Adrenal gland (tissue), 12 donors: Measurements from ENCODE around the gene RAB5IF. TPM values are rescaled to one million over a fixed set of nuclear protein-coding genes. Genes with fewer than 3 reads are reported as not detected.

Experiments
- DNase-seq, 7 donors: peaks; one replicate each; pipeline ENCODE4 v3.0.0-alpha.2; 2019 to 2020
- H3K27ac ChIP-seq, 5 donors: fragments of 200-600 bp; sonication (generic) in 4 of 5; 1 replicate in 3 of 5; 2 replicates in 2 of 5; pipeline versions ENCODE4 v1.5.1 to v1.8.0; 2016 to 2020; ENCODE audit warnings: mild to moderate bottlenecking in 1 of 5
- H3K27me3 ChIP-seq: fragments of 200-600 bp; 2 replicates; pipeline ENCODE4 v1.8.0; 2021
- H3K36me3 ChIP-seq, 2 donors: fragments of 200-600 bp; replicated peaks in 1 of 2; 1 replicate in 1 of 2; 2 replicates in 1 of 2; pipeline versions ENCODE4 v1.5.1 to v1.8.0; 2018 to 2022
- H3K4me1 ChIP-seq, 2 donors: fragments of 200-600 bp; replicated peaks in 1 of 2; 1 replicate in 1 of 2; 2 replicates in 1 of 2; pipeline versions ENCODE4 v1.5.1 to v1.8.0; 2018 to 2021
- H3K4me3 ChIP-seq, 4 donors: fragments of 200-600 bp; sonication (generic) in 3 of 4; one replicate each; pipeline ENCODE4 v1.5.1; 2016 to 2018
- H3K9me3 ChIP-seq, 3 donors: fragments of 200-600 bp; sonication (generic) in 1 of 3; replicated peaks in 1 of 3; 1 replicate in 2 of 3; 2 replicates in 1 of 3; pipeline versions ENCODE4 v1.5.1 to v1.8.0; 2016 to 2021
- CTCF ChIP-seq, 6 experiments: fragments of 450-650 bp in 4 of 6; fragments of 200-600 bp in 2 of 6; sonication (generic) in 1 of 6; IDR thresholded peaks; 1 replicate in 5 of 6; 2 replicates in 1 of 6; pipeline versions ENCODE4 v1.5.1 to v1.8.0; 2016 to 2021; ENCODE audit warnings: antibody characterized with exemption in 6 of 6, mild to moderate bottlenecking in 2 of 6, moderate library complexity in 1 of 6
- POLR2A ChIP-seq, 2 donors: fragments of 450-650 bp; IDR thresholded peaks; one replicate each; pipeline ENCODE4 v1.6.1; 2017; ENCODE audit warnings: antibody characterized with exemption in 2 of 2, mild to moderate bottlenecking in 2 of 2, moderate library complexity in 1 of 2
- WGBS, 4 donors: extraction: QIAGEN DNeasy Blood & Tissue Kit in 2 of 4; methylation state at CpG; one replicate each; pipeline versions ENCODE4 v1.1.5 to v1.1.7; 2013 to 2017; 5-methylcytosine and 5-hydroxymethylcytosine counted together
- intact Hi-C, 2 donors: fragments of 100-400 bp; cut with DNase I; formaldehyde crosslinking; loops; one replicate each; pipeline versions ENCODE4 v1.14.1 to v1.15.0; 2022 to 2023
- polyA plus RNA-seq, 3 donors: library from polyadenylated mRNA; stranded (reverse); fragments of 200-250 nt in 2 of 3; fragments of 350-450 nt in 1 of 3; fragmentation: Illumina TruSeq in 1 of 3; extraction: RNeasy Lipid Tissue Mini Kit (QIAGEN cat#74804) in 1 of 3; gene quantifications; one replicate each; pipeline ENCODE4 v1.2.3, GENCODE V29; 2013 to 2014
- total RNA-seq, 9 donors: library from RNA; depleted of rRNA in 4 of 9; stranded (reverse); fragments of >200 nt in 4 of 9; fragments of 120-200 nt in 1 of 9; fragmentation: NEBNext Ultra II Directional in 1 of 9; extraction: Animal tissue kit (Norgen Biotek cat#: 25700) in 1 of 9; gene quantifications; one replicate each; pipeline versions ENCODE4 v1.1.0 to v1.2.4, GENCODE V29; 2013 to 2023
- donor health status: healthy with polysubstance abuse.
- donor health status: Bipolar disorder and iron deficiency.
- donor health status: DM: yes; HTN: yes; CAD: no.
- donor health status: DM: no; HTN: no; CAD: no.
- donor health status: DM: no; HTN: no; CAD: no.
- donor health status: DM: yes; HTN: yes; CAD: no.

Gene RAB5IF
- total and polyA plus RNA-seq, 12 donors, result 44.9 to 196 (median 86.9) TPM

- peak within 1 kb of the TSS; percentile 17 to 93 (median 87) for H3K27ac ChIP-seq
- peaks cover 13 to 31% of the 10 kb centered on the region in 2 donors for H3K4me1 ChIP-seq
- H3K4me3 ChIP-seq, result peak within 1 kb of the TSS; percentile 45 to 79 (median 67)
- H3K36me3 ChIP-seq, result no peaks in the 10 kb centered on the region
- H3K9me3 ChIP-seq, result no peaks in the 10 kb centered on the region
- WGBS, 4 donors, result 0 to 4% (median 2%) methylated on average over 4 to 79 of the region's 80 CpGs
- peak; percentile 72 to 86 (median 82) for DNase-seq
- intact Hi-C loops, result no loop called here
- TF ChIP-seq POLR2A (IDR thresholded peaks at IDR 0.05) (peak; percentile 29 to 42), CTCF (IDR thresholded peaks at IDR 0.05) (no peak)
- no peaks in the 10 kb centered on the region for H3K27me3 ChIP-seq
Measured at GRCh38 chr20:36573103-36573797, 32.3 kb upstream of the RAB5IF start, which contains the start of gene TGIF2. TSS of gene TGIF2 (plus strand) at chr20:36573597. CDS start at chr20:36578775, 5,178 bp downstream.

GRCh38 chr20:36573798-36574365 lies 31.7 kb upstream of the RAB5IF start:
- H3K27ac ChIP-seq, result peak overlapping the region; percentile 17 to 93 (median 87)
- DNase-seq, result peak in 3 of 7 donors; percentile 22 to 43 (median 36)
- 0 to 1% (median 0%) methylated on average over 6 to 50 of the region's 53 CpGs; no CpG with 5 or more reads in 1 of the 4 donors for WGBS, 4 donors
- H3K4me3 ChIP-seq, result peak overlapping the region; percentile 45 to 79 (median 67)
- no peaks in the 10 kb centered on the region for H3K36me3 ChIP-seq
- H3K4me1 ChIP-seq, result peaks cover 13 to 31% of the 10 kb centered on the region in 2 donors
- intact Hi-C loops, result no loop called here
- H3K27me3 ChIP-seq, result no peaks in the 10 kb centered on the region
- no peaks in the 10 kb centered on the region for H3K9me3 ChIP-seq
- no peak for TF ChIP-seq POLR2A (IDR thresholded peaks at IDR 0.05)
- no peak for TF ChIP-seq CTCF (IDR thresholded peaks at IDR 0.05)

DNA sequence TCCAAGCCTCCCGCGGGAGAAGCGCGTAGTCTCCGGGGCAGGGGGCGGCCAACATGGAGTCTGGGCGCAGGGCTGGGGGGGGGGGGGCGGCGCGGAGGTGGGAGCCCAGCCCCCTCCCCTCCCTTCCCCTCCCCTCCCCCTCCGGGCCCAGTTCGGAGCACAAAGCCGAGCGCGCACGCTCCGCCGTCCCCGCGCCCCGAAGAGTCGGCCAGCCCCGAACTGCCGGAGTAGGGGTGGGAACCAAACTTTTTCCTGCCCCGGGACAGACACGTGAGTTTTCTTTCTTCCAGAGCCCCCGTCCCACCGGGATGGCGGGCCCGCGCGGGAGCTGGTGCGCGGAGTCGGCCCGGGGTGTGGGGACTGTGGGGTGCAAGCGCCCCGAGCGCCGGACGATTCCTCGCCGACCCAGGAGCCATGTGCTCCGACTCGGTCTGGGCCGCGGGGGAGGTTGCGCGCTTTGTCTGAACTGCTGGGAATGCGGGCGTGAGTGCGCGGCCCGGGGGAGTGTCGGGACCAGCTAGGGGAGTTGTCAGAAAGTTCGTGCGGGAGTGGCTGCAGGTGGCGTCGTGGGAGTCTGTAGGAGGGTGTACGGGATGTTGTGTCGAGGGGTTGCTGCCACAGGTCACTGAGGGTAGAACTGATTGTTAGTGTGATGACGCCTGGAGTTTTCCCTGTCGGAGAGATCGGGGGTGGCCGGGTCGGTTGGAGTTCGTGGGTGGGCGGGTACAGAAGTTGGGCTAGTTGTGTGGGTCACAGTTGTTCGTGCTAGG lies 31.0 kb upstream of the RAB5IF start:
- Histone ChIP-seq H3K27me3 (no peaks in the 10 kb centered on the region), H3K9me3 (no peaks in the 10 kb centered on the region), H3K36me3 (no peaks in the 10 kb centered on the region), H3K4me3 (peak overlapping the region; percentile 24 to 79 (median 67)), H3K27ac (peak overlapping the region in 4 of 5 donors; percentile 9 to 93 (median 83)), H3K4me1 (peaks cover 13 to 31% of the 10 kb centered on the region in 2 donors)
- TF ChIP-seq CTCF (IDR thresholded peaks at IDR 0.05) (no peak), POLR2A (IDR thresholded peaks at IDR 0.05) (peak in 1 of 2 donors; percentile 31)
- DNase-seq, result peak in 6 of 7 donors; percentile 46 to 67 (median 59)
- intact Hi-C loops, result no loop called here
- 1 to 4% (median 1%) methylated on average over 10 to 65 of the region's 69 CpGs for WGBS, 4 donors

- H3K27me3 ChIP-seq, result no peaks in the 10 kb centered on the region
- TF ChIP-seq POLR2A (IDR thresholded peaks at IDR 0.05) (no peak), CTCF (IDR thresholded peaks at IDR 0.05) (no peak)
- peaks cover 0 to 9% of the 10 kb centered on the region in 2 donors for H3K36me3 ChIP-seq
- H3K4me1 ChIP-seq, result peaks cover 13 to 31% of the 10 kb centered on the region in 2 donors
- WGBS, 4 donors, result 53 to 84% (median 60%) methylated on average over 1 of the region's 1 CpG
- H3K4me3 ChIP-seq, result no peak overlapping the region
- H3K27ac ChIP-seq, result peak overlapping the region in 2 of 5 donors; percentile 1 to 92
- H3K9me3 ChIP-seq, result no peaks in the 10 kb centered on the region
- DNase-seq, result no peak
- intact Hi-C loops, result no loop called here
Measured at GRCh38 chr20:36576081-36576445, 29.5 kb upstream of the RAB5IF start.
